DOHH2 (cell line): ENCODE data around the gene SCTR.

Source experiments
- H3F3A ChIP-seq: fragments of 200-600 bp; sonication (generic), shearing (Covaris generic); 2 replicates; pipeline ENCODE4 v1.6.0; 2016; ENCODE audit warnings: antibody characterized with exemption, mild to moderate bottlenecking; ENCODE audit not compliant: control insufficient read depth, insufficient read depth
- H3K27ac ChIP-seq: fragments of 200-600 bp; sonication (generic); 2 replicates; pipeline ENCODE4 v1.5.1; 2014; ENCODE audit warnings: low read depth, mild to moderate bottlenecking, low read length, moderate library complexity
- H3K27me3 ChIP-seq: fragments of 200-600 bp; sonication (generic); 2 replicates; pipeline ENCODE4 v1.6.1; 2014; ENCODE audit warnings: mild to moderate bottlenecking, low read length, mixed read lengths; ENCODE audit not compliant: control insufficient read depth
- H3K36me3 ChIP-seq: fragments of 200-600 bp; sonication (generic); 2 replicates; pipeline ENCODE4 v1.6.1; 2014; ENCODE audit warnings: mild to moderate bottlenecking, low read length, moderate library complexity, mixed read lengths; ENCODE audit not compliant: control insufficient read depth
- H3K4me1 ChIP-seq: fragments of 200-600 bp; sonication (generic); 2 replicates; pipeline ENCODE4 v1.6.1; 2014; ENCODE audit warnings: mild to moderate bottlenecking, low read length, mixed read lengths; ENCODE audit not compliant: control insufficient read depth
- H3K4me2 ChIP-seq: fragments of 200-600 bp; sonication (generic); 2 replicates; pipeline ENCODE4 v1.6.0; 2014; ENCODE audit warnings: mild to moderate bottlenecking, low read length, moderate library complexity
- H3K4me3 ChIP-seq: fragments of 200-600 bp; sonication (generic); 2 replicates; pipeline ENCODE4 v1.5.1; 2014; ENCODE audit warnings: mild to moderate bottlenecking, low read length, mixed read lengths
- H3K79me2 ChIP-seq: fragments of 200-600 bp; sonication (generic); 2 replicates; pipeline ENCODE4 v1.6.1; 2014; ENCODE audit warnings: mild to moderate bottlenecking, low read length, mixed read lengths; ENCODE audit not compliant: control insufficient read depth
- H3K9me2 ChIP-seq: fragments of 200-600 bp; sonication (generic); replicated peaks from 2 replicates; pipeline ENCODE4 v1.6.1; 2014; ENCODE audit warnings: mild to moderate bottlenecking, low read length, mixed read lengths; ENCODE audit not compliant: control insufficient read depth
- H3K9me3 ChIP-seq: fragments of 200-600 bp; sonication (generic); 2 replicates; pipeline ENCODE4 v1.6.1; 2014; ENCODE audit warnings: antibody characterized with exemption, low read length, mixed read lengths; ENCODE audit not compliant: control insufficient read depth, insufficient read depth
- H4K20me1 ChIP-seq: fragments of 200-600 bp; sonication (generic); 2 replicates; pipeline ENCODE4 v1.6.0; 2014; ENCODE audit warnings: low read depth, mild to moderate bottlenecking, antibody characterized with exemption, low read length, moderate library complexity; ENCODE audit not compliant: control insufficient read depth, insufficient read depth
- CTCF ChIP-seq: fragments of 200-600 bp; sonication (generic); IDR thresholded peaks from one replicate; pipeline ENCODE4 v1.5.1; 2014; ENCODE audit warnings: antibody characterized with exemption, mild to moderate bottlenecking, low read depth, low read length; ENCODE audit not compliant: poor library complexity, severe bottlenecking
- EZH2phosphoT487 ChIP-seq: fragments of 200-600 bp; sonication (generic); IDR thresholded peaks from 2 replicates; pipeline ENCODE4 v1.6.1; 2017; ENCODE audit warnings: borderline replicate concordance, mild to moderate bottlenecking, antibody characterized with exemption, low read length, moderate library complexity, mixed read lengths

SCTR gene

DNA sequence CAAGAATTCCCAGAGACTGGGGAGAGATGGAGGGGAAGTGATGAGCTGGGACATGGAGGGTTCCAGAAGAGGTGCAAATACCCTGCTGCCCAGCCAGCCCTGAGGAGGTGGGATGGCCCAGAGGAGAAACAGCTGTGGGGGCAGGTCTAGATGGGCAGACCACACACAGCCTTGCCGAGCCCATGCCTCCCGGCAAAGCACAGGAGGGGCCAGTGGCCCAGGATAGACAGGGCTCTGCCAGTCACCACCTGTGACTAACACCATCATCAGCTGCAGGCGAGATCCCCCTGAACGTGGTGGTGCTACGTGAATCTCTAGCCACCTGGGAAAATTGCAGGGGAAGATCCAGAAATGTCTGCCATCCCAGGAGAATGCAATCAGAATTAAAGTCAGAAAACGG lies 39.4 kb downstream of the SCTR start:
- Histone ChIP-seq H3K9me2 (no peaks in the 10 kb centered on the region), H3F3A (no peaks in the 10 kb centered on the region), H4K20me1 (0 out of 2 replicates have a peak, but pooled peaks cover 2% of the 10 kb centered on the region), H3K4me2 (no peak overlapping the region), H3K79me2 (no peaks in the 10 kb centered on the region), H3K36me3 (no peaks in the 10 kb centered on the region), H3K9me3 (no peaks in the 10 kb centered on the region), H3K4me1 (no peaks in the 10 kb centered on the region), H3K27ac (no peak overlapping the region), H3K27me3 (no peaks in the 10 kb centered on the region), H3K4me3 (no peak overlapping the region)
- TF ChIP-seq EZH2phosphoT487: no peak

- Histone ChIP-seq H3K4me1 (no peaks in the 10 kb centered on the region), H3K4me2 (no peak overlapping the region), H3K79me2 (no peaks in the 10 kb centered on the region), H3K4me3 (no peak overlapping the region), H3K36me3 (no peaks in the 10 kb centered on the region), H3K27ac (no peak overlapping the region), H4K20me1 (0 out of 2 replicates have a peak, but pooled peaks cover 2% of the 10 kb centered on the region), H3F3A (no peaks in the 10 kb centered on the region), H3K27me3 (no peaks in the 10 kb centered on the region), H3K9me2 (no peaks in the 10 kb centered on the region), H3K9me3 (no peaks in the 10 kb centered on the region)
- TF ChIP-seq CTCF (no peak), EZH2phosphoT487 (no peak)
These were observed 40.2 kb downstream of the SCTR start for GRCh38 chr2:119483896-119484718.

DNA sequence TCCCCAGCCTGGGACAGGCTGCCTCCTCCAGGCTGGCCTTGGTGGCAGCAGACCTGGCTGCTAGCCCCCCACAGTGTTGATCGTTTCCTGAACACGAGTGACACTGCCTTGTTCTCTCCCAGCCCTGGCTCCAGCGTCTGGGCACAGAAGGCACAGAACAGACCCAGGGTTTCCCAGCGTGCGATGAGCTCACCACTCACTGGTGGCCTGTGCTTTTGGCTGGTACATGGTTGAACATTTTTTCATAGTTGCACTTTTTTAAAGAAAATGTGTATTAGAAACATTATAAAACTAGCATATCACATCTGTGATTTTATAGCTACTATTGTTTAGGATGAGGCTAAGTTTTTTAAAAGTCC lies 40.9 kb downstream of the SCTR start:
- Histone ChIP-seq H3K4me2 (no peak overlapping the region), H3K4me3 (no peak overlapping the region), H3K4me1 (no peaks in the 10 kb centered on the region), H3K27me3 (no peaks in the 10 kb centered on the region), H3K27ac (no peak overlapping the region), H3K9me2 (no peaks in the 10 kb centered on the region), H3F3A (no peaks in the 10 kb centered on the region), H3K36me3 (no peaks in the 10 kb centered on the region), H3K9me3 (no peaks in the 10 kb centered on the region), H4K20me1 (0 out of 2 replicates have a peak, but pooled peaks cover 2% of the 10 kb centered on the region), H3K79me2 (no peaks in the 10 kb centered on the region)
- TF ChIP-seq EZH2phosphoT487 (no peak), CTCF (no peak)
